Sigmoid colon (tissue), 7 donors: Measurements from ENCODE around the gene SERPINA9. TPM values are rescaled to one million over a fixed set of nuclear protein-coding genes. Genes with fewer than 3 reads are reported as not detected.
A peak's percentile ranks its signal among the peaks of the same experiment; 100 is the strongest.

Experiments used
- DNase-seq: peaks from one replicate; pipeline ENCODE4 v3.0.0-alpha.2; 2019
- H3K27ac ChIP-seq, 4 donors: fragments of 200-600 bp; sonication (generic); one replicate each; pipeline ENCODE4 v1.5.1; 2016 to 2019; ENCODE audit warnings: mild to moderate bottlenecking in 1 of 4
- H3K27me3 ChIP-seq, 3 donors: fragments of 200-600 bp; sonication (generic); one replicate each; pipeline ENCODE4 v1.5.1; 2019; ENCODE audit warnings: mild to moderate bottlenecking in 1 of 3
- H3K36me3 ChIP-seq, 4 donors: fragments of 200-600 bp; sonication (generic); one replicate each; pipeline ENCODE4 v1.5.1; 2016 to 2019
- H3K4me1 ChIP-seq, 4 donors: fragments of 200-600 bp; sonication (generic); one replicate each; pipeline ENCODE4 v1.5.1; 2017 to 2019
- H3K4me3 ChIP-seq, 4 donors: fragments of 200-600 bp; sonication (generic); one replicate each; pipeline ENCODE4 v1.5.1; 2017 to 2019; ENCODE audit warnings: mild to moderate bottlenecking in 2 of 4, moderate library complexity in 1 of 4
- H3K9me3 ChIP-seq, 4 donors: fragments of 200-600 bp in 3 of 4; sonication (generic) in 3 of 4; one replicate each; pipeline versions ENCODE4 v1.5.1 to v1.6.1; 2013 to 2019
- EP300 ChIP-seq, 4 donors: sonication (generic); formaldehyde crosslinking; IDR thresholded peaks; one replicate each; pipeline ENCODE4 v1.6.1; 2017; ENCODE audit warnings: antibody characterized with exemption in 4 of 4
- POLR2A ChIP-seq, 2 donors: fragments of 450-650 bp; IDR thresholded peaks; one replicate each; pipeline ENCODE4 v1.6.1; 2016; ENCODE audit warnings: antibody characterized with exemption in 2 of 2, mild to moderate bottlenecking in 2 of 2, moderate library complexity in 2 of 2
- POLR2AphosphoS5 ChIP-seq, 4 donors: sonication (generic); formaldehyde crosslinking; IDR thresholded peaks; one replicate each; pipeline ENCODE4 v1.6.1; 2017; ENCODE audit warnings: antibody characterized with exemption in 4 of 4
- WGBS, 2 donors: extraction: QIAGEN DNeasy Blood & Tissue Kit; methylation state at CpG; one replicate each; pipeline ENCODE4 v1.1.7; 2013; 5-methylcytosine and 5-hydroxymethylcytosine counted together
- intact Hi-C: fragments of 100-400 bp; cut with DNase I; formaldehyde crosslinking; loops from one replicate; pipeline ENCODE4 v1.15.1; 2023
- polyA plus RNA-seq, 3 donors: library from polyadenylated mRNA; stranded (reverse); fragments of 200-250 nt; gene quantifications; one replicate each; pipeline ENCODE4 v1.2.3, GENCODE V29; 2013
- total RNA-seq, 4 donors: library from RNA; depleted of rRNA; stranded (reverse); fragments of >200 nt; gene quantifications; one replicate each; pipeline ENCODE4 v1.1.0, GENCODE V29; 2016
- TF ChIP-seq, protein P1 (sequence below), 4 experiments: fragments of 450-650 bp in 3 of 4; fragments of 200-600 bp in 1 of 4; IDR thresholded peaks; one replicate each; pipeline ENCODE4 v1.5.1; 2016 to 2019; ENCODE audit warnings: antibody characterized with exemption in 4 of 4, mild to moderate bottlenecking in 3 of 4, moderate library complexity in 2 of 4
- donor health status: healthy with polysubstance abuse.
- donor health status: Bipolar disorder and iron deficiency.
- donor health status: healthy.

The SERPINA9 gene
- total and polyA plus RNA-seq, 7 donors: 0.80 TPM; not detected in 6

DNA sequence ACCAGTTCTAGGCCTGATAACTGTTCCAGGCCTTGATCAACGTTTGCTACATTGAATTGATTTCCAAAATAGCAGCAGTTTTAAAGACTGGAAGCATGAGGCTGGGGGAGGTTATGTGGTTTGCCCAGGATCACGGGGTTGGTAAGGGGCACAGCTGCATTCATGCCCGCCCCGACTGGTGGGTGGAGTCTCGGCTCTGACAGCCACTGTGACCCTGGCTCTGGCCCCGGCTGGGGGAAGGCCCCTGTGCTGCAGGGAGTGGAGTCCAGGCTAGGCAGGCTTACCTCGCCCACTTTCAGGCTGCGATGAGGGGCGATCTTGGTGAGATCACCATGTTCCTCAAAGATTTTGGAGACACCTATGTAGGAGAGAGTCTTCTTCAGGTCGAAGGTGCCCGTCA, 13.3 kb upstream of the SERPINA9 start:
- 67 to 74% methylated on average over 11 of the region's 11 CpGs for WGBS, 2 donors

DNA sequence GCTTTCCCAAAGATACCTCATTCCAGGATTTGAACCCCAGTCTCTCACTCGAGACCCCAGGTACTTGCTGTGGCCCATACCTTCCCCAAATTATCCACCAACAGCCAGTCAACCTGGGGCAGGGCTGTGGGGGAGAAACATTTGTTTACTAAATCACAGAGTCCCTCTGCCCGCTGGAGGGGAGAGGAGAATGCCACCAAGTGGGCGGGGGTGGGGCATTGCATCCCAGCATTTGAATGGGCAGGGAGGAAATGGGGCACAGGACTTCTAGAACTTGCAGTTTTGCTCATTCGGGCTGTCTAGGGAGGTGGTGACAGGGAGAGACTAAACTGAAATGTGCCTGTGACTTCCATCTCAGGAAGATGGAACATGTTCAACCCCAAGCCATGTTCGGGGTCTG, 10.9 kb upstream of the SERPINA9 start:
- H3K4me3 ChIP-seq: no peak overlapping the region
- H3K27me3 ChIP-seq: peaks cover 0 to 29% (median 9%) of the 10 kb centered on the region in 3 donors
- WGBS, 2 donors: 32 to 38% methylated on average over 5 of the region's 5 CpGs
- no peak overlapping the region for H3K27ac ChIP-seq
- intact Hi-C loops: loop anchor here (5.0 kb wide), 1 partner anchor 130 kb away; no protein-coding TSS in a partner anchor
- H3K9me3 ChIP-seq: no peaks in the 10 kb centered on the region
- peaks cover 0 to 9% (median 7%) of the 10 kb centered on the region in 4 donors for H3K4me1 ChIP-seq
- no peak for DNase-seq
- TF ChIP-seq EP300 (IDR thresholded peaks at IDR 0.05): no peak
- no peak for TF ChIP-seq POLR2AphosphoS5 (IDR thresholded peaks at IDR 0.05)
- TF ChIP-seq, protein P1, sequence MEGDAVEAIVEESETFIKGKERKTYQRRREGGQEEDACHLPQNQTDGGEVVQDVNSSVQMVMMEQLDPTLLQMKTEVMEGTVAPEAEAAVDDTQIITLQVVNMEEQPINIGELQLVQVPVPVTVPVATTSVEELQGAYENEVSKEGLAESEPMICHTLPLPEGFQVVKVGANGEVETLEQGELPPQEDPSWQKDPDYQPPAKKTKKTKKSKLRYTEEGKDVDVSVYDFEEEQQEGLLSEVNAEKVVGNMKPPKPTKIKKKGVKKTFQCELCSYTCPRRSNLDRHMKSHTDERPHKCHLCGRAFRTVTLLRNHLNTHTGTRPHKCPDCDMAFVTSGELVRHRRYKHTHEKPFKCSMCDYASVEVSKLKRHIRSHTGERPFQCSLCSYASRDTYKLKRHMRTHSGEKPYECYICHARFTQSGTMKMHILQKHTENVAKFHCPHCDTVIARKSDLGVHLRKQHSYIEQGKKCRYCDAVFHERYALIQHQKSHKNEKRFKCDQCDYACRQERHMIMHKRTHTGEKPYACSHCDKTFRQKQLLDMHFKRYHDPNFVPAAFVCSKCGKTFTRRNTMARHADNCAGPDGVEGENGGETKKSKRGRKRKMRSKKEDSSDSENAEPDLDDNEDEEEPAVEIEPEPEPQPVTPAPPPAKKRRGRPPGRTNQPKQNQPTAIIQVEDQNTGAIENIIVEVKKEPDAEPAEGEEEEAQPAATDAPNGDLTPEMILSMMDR (IDR thresholded peaks at IDR 0.05): no peak
- no peak for TF ChIP-seq POLR2A (IDR thresholded peaks at IDR 0.05)
- H3K36me3 ChIP-seq: no peaks in the 10 kb centered on the region

More for the DNA sequence above, 13.3 kb upstream of the SERPINA9 start:
- no peak overlapping the region for H3K27ac ChIP-seq
- intact Hi-C loops: loop anchor here (5.0 kb wide), 1 partner anchor 132 kb away; no protein-coding TSS in a partner anchor
- H3K4me1 ChIP-seq: peaks cover 0 to 9% (median 7%) of the 10 kb centered on the region in 4 donors
- H3K9me3 ChIP-seq: no peaks in the 10 kb centered on the region
- no peak overlapping the region for H3K4me3 ChIP-seq
- no peak for DNase-seq
- TF ChIP-seq POLR2AphosphoS5 (IDR thresholded peaks at IDR 0.05): no peak
- TF ChIP-seq EP300 (IDR thresholded peaks at IDR 0.05): no peak
- TF ChIP-seq POLR2A (IDR thresholded peaks at IDR 0.05): no peak
- TF ChIP-seq, protein P1 (IDR thresholded peaks at IDR 0.05): no peak
- H3K27me3 ChIP-seq: peaks cover 0 to 29% (median 9%) of the 10 kb centered on the region in 3 donors
- H3K36me3 ChIP-seq: no peaks in the 10 kb centered on the region

- WGBS, 2 donors: 16 to 17% methylated on average over 26 of the region's 26 CpGs
- H3K36me3 ChIP-seq: no peaks in the 10 kb centered on the region
- peaks cover 0 to 29% (median 9%) of the 10 kb centered on the region in 3 donors for H3K27me3 ChIP-seq
- intact Hi-C loops: loop anchor here (5.0 kb wide), 1 partner anchor 129 kb away; no protein-coding TSS in a partner anchor
- TF ChIP-seq, protein P1 (IDR thresholded peaks at IDR 0.05): peak; percentile 72 to 99 (median 85)
- TF ChIP-seq POLR2AphosphoS5 (IDR thresholded peaks at IDR 0.05): no peak
- H3K27ac ChIP-seq: no peak overlapping the region
- DNase-seq: peak; percentile 71
- H3K9me3 ChIP-seq: no peaks in the 10 kb centered on the region
- peaks cover 0 to 9% (median 7%) of the 10 kb centered on the region in 4 donors for H3K4me1 ChIP-seq
- H3K4me3 ChIP-seq: no peak overlapping the region
Observed at GRCh38 chr14:94485944-94486841, 10.2 kb upstream of the SERPINA9 start.

- 82 to 83% methylated on average over 5 of the region's 5 CpGs for WGBS, 2 donors
- Histone ChIP-seq H3K27me3 (peaks cover 0 to 29% (median 9%) of the 10 kb centered on the region in 3 donors), H3K9me3 (peaks cover 0 to 3% (median 0%) of the 10 kb centered on the region in 4 donors), H3K27ac (no peak overlapping the region), H3K4me1 (peaks cover 0 to 9% (median 7%) of the 10 kb centered on the region in 4 donors), H3K4me3 (no peak overlapping the region), H3K36me3 (no peaks in the 10 kb centered on the region)
- DNase-seq: no peak
- TF ChIP-seq, protein P1 (IDR thresholded peaks at IDR 0.05): no peak
- TF ChIP-seq POLR2A (IDR thresholded peaks at IDR 0.05): no peak
- TF ChIP-seq POLR2AphosphoS5 (IDR thresholded peaks at IDR 0.05): no peak
- no peak for TF ChIP-seq EP300 (IDR thresholded peaks at IDR 0.05)
- intact Hi-C loops: no loop called here
Observed at GRCh38 chr14:94484481-94484880, 8.5 kb upstream of the SERPINA9 start.
